Uterus (tissue), 4 donors: Measurements from ENCODE around the gene GABRA5. TPM values are rescaled to one million over a fixed set of nuclear protein-coding genes. Genes with fewer than 3 reads are reported as not detected.

Experiments
- DNase-seq, 2 donors: peaks; one replicate each; pipeline ENCODE4 v3.0.0-alpha.2; 2019 to 2020
- H3K27ac ChIP-seq, 2 donors: fragments of 200-600 bp; sonication (generic); 1 replicate in 1 of 2; 2 replicates in 1 of 2; pipeline ENCODE4 v1.5.1; 2016 to 2018
- H3K27me3 ChIP-seq, 2 donors: fragments of 200-600 bp; sonication (generic); one replicate each; pipeline ENCODE4 v1.5.1; 2018 to 2019; ENCODE audit warnings: control low read depth in 1 of 2
- H3K36me3 ChIP-seq, 2 donors: fragments of 200-600 bp; sonication (generic); one replicate each; pipeline ENCODE4 v1.5.1; 2019; ENCODE audit warnings: control low read depth in 1 of 2
- H3K4me1 ChIP-seq, 2 donors: fragments of 200-600 bp; sonication (generic); one replicate each; pipeline ENCODE4 v1.5.1; 2018 to 2019; ENCODE audit warnings: control low read depth in 1 of 2
- H3K4me3 ChIP-seq, 2 donors: fragments of 200-600 bp; sonication (generic); 1 replicate in 1 of 2; 2 replicates in 1 of 2; pipeline ENCODE4 v1.5.1; 2018 to 2019; ENCODE audit warnings: mild to moderate bottlenecking in 1 of 2
- H3K9me3 ChIP-seq, 2 donors: fragments of 200-600 bp; sonication (generic); one replicate each; pipeline ENCODE4 v1.5.1; 2019; ENCODE audit warnings: control low read depth in 1 of 2
- POLR2A ChIP-seq, 2 donors: fragments of 450-650 bp; IDR thresholded peaks; one replicate each; pipeline ENCODE4 v1.6.1; 2016; ENCODE audit warnings: antibody characterized with exemption in 2 of 2, mild to moderate bottlenecking in 1 of 2, moderate library complexity in 1 of 2
- intact Hi-C: fragments of 100-400 bp; cut with DNase I; formaldehyde crosslinking; loops from one replicate; pipeline ENCODE4 v1.15.1; 2023; ENCODE audit warnings: low total_unique reads
- total RNA-seq, 4 donors: library from RNA; depleted of rRNA in 3 of 4; stranded (reverse); fragments of >200 nt in 3 of 4; gene quantifications; one replicate each; pipeline versions ENCODE4 v1.1.0 to v1.2.4, GENCODE V29; 2014 to 2023
- TF ChIP-seq, protein P1 (sequence below), 4 experiments: fragments of 200-600 bp in 2 of 4; fragments of 450-650 bp in 2 of 4; sonication (generic) in 2 of 4; IDR thresholded peaks; one replicate each; pipeline ENCODE4 v1.5.1; 2016 to 2019; ENCODE audit warnings: antibody characterized with exemption in 4 of 4, mild to moderate bottlenecking in 2 of 4, moderate library complexity in 1 of 4
- donor health status: DM: yes; HTN: yes; CAD: no.

The GABRA5 gene
- total RNA-seq, 4 donors from 2014 or later, result not detected

- Histone ChIP-seq H3K9me3 (no peaks in the 10 kb centered on the region), H3K27me3 (no peaks in the 10 kb centered on the region), H3K4me3 (no peak overlapping the region), H3K36me3 (no peaks in the 10 kb centered on the region), H3K4me1 (no peaks in the 10 kb centered on the region), H3K27ac (no peak overlapping the region)
- no peak for TF ChIP-seq POLR2A (IDR thresholded peaks at IDR 0.05)
- TF ChIP-seq, protein P1, sequence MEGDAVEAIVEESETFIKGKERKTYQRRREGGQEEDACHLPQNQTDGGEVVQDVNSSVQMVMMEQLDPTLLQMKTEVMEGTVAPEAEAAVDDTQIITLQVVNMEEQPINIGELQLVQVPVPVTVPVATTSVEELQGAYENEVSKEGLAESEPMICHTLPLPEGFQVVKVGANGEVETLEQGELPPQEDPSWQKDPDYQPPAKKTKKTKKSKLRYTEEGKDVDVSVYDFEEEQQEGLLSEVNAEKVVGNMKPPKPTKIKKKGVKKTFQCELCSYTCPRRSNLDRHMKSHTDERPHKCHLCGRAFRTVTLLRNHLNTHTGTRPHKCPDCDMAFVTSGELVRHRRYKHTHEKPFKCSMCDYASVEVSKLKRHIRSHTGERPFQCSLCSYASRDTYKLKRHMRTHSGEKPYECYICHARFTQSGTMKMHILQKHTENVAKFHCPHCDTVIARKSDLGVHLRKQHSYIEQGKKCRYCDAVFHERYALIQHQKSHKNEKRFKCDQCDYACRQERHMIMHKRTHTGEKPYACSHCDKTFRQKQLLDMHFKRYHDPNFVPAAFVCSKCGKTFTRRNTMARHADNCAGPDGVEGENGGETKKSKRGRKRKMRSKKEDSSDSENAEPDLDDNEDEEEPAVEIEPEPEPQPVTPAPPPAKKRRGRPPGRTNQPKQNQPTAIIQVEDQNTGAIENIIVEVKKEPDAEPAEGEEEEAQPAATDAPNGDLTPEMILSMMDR (IDR thresholded peaks at IDR 0.05), result no peak
- intact Hi-C loops, result no loop called here
- DNase-seq, result no peak
These were observed 77.0 kb downstream of the GABRA5 start for GRCh38 chr15:26943866-26944265.

DNA sequence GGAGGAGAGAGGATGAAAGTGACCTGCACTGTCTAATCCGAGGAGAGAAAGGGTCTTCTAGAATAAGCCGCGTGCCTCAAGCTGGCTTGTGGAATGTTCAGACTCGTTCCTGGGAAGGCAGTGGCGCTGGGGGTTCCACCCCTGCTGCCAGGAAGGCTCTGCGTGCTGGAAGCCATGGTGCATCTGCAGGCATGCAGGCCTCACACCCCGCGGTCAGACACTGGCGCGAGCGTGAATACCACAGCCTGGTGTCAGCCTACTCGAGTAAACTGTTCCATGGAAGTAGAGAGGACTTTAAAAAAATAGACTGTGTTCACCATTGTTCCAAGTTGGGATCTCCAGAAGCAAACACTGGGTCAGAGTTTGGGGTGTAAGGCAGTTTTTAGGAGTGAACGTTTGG lies 78.2 kb downstream of the GABRA5 start:
- no peak overlapping the region for H3K4me3 ChIP-seq
- intact Hi-C loops, result no loop called here
- H3K9me3 ChIP-seq, result no peaks in the 10 kb centered on the region
- no peak for DNase-seq
- H3K27ac ChIP-seq, result no peak overlapping the region
- H3K27me3 ChIP-seq, result no peaks in the 10 kb centered on the region
- TF ChIP-seq, protein P1 (IDR thresholded peaks at IDR 0.05), result no peak
- no peak for TF ChIP-seq POLR2A (IDR thresholded peaks at IDR 0.05)
- H3K36me3 ChIP-seq, result no peaks in the 10 kb centered on the region
- H3K4me1 ChIP-seq, result no peaks in the 10 kb centered on the region

DNA sequence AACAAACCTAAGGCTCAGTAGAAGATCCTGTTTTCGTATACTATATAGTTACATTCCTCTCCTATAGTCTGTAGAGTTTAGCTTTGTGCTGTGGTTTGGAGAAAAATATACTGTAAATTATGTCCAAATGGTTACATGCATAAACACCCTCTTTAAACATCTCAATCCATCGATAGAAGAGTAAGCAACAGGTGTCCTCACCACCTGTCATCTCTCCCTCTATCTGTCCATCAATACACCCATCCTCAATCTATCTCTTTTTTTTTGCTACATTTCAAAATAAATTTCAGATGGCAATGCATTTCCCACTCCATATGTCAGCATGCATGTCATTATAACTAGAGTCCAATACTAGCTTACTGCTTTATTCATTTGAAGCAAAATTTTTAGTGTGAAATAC lies 83.1 kb downstream of the GABRA5 start:
- Histone ChIP-seq H3K27ac (no peak overlapping the region), H3K4me3 (no peak overlapping the region), H3K9me3 (no peaks in the 10 kb centered on the region), H3K36me3 (no peaks in the 10 kb centered on the region), H3K4me1 (no peaks in the 10 kb centered on the region), H3K27me3 (no peaks in the 10 kb centered on the region)
- intact Hi-C loops, result no loop called here
- no peak for DNase-seq
- TF ChIP-seq POLR2A (IDR thresholded peaks at IDR 0.05), result no peak

DNA sequence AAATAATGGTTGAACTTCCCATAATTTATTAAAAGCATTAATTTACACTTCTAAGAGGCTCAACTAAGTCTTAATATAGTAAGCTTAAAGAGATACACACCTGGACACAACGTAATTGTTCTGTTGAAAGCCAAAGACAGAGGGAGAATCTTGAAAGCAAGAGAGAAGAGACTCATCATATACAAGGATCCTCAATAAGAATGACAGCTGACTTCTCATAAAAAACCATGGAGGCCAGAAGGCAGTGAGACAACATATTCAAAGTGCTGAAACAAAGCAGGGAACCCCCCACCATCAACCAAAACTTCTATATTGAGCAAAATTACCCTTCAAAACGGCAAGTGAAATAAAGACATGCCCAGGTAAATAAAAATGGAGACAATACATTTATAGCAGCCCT lies 87.5 kb downstream of the GABRA5 start:
- Histone ChIP-seq H3K27ac (no peak overlapping the region), H3K9me3 (no peaks in the 10 kb centered on the region), H3K4me3 (no peak overlapping the region), H3K4me1 (no peaks in the 10 kb centered on the region), H3K36me3 (no peaks in the 10 kb centered on the region), H3K27me3 (peaks cover 0 to 4% of the 10 kb centered on the region in 2 donors)
- no peak for DNase-seq
- TF ChIP-seq POLR2A (IDR thresholded peaks at IDR 0.05), result no peak
- TF ChIP-seq, protein P1 (IDR thresholded peaks at IDR 0.05), result no peak
- intact Hi-C loops, result no loop called here

- intact Hi-C loops, result no loop called here
- Histone ChIP-seq H3K4me1 (no peaks in the 10 kb centered on the region), H3K27ac (no peak overlapping the region), H3K9me3 (no peaks in the 10 kb centered on the region), H3K4me3 (no peak overlapping the region), H3K36me3 (no peaks in the 10 kb centered on the region), H3K27me3 (no peaks in the 10 kb centered on the region)
- TF ChIP-seq, protein P1 (IDR thresholded peaks at IDR 0.05), result no peak
- TF ChIP-seq POLR2A (IDR thresholded peaks at IDR 0.05), result no peak
- no peak for DNase-seq
These were observed 100.9 kb downstream of the GABRA5 start for GRCh38 chr15:26967719-26968269.

DNA sequence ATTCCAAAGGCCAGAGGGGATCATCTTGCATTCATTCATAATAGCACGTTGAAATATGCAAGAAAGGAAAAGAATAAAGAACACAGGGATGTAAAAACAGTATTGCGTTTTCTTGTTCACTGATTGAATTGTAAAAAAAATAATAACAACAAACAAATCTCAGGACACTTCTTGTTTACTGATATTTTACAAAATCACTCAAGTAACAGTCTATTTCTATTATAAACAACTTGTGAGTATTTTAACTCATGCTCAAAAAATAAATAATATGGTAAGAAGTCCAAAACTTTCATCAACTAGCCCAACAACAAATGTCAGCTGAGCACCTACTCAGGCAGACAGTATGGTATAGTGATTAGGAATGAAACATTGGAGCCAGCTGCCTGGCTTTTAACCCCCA lies 101.9 kb downstream of the GABRA5 start:
- TF ChIP-seq POLR2A (IDR thresholded peaks at IDR 0.05), result no peak
- Histone ChIP-seq H3K36me3 (no peaks in the 10 kb centered on the region), H3K27me3 (no peaks in the 10 kb centered on the region), H3K4me1 (no peaks in the 10 kb centered on the region), H3K9me3 (no peaks in the 10 kb centered on the region), H3K4me3 (no peak overlapping the region), H3K27ac (no peak overlapping the region)
- intact Hi-C loops, result no loop called here
- no peak for DNase-seq
